ENCODE results near the gene KRTAP4-3.

DNA sequence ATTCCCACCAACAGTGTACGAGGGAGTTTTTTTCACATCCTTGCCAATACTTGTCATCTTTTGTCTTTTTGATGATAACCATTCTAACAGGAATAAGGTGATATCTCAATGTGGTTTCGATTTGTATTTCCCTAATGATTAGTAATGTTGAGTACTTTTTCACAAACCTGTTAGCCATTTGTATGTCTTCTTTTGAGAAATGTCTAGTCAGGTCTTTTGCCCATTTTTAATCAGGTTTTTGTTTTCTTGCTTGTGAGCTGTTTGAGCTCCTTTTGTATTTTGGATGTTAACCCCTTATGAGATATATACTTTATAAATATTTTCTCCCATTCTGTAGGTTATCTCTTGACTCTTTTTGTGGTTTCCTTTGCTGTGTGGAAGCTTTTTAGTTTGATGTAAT lies 16.5 kb downstream of the KRTAP4-3 start:
- TF ChIP-seq POLR2AphosphoS5 (IDR thresholded peaks at IDR 0.05): no peak
- TF ChIP-seq, protein P1, sequence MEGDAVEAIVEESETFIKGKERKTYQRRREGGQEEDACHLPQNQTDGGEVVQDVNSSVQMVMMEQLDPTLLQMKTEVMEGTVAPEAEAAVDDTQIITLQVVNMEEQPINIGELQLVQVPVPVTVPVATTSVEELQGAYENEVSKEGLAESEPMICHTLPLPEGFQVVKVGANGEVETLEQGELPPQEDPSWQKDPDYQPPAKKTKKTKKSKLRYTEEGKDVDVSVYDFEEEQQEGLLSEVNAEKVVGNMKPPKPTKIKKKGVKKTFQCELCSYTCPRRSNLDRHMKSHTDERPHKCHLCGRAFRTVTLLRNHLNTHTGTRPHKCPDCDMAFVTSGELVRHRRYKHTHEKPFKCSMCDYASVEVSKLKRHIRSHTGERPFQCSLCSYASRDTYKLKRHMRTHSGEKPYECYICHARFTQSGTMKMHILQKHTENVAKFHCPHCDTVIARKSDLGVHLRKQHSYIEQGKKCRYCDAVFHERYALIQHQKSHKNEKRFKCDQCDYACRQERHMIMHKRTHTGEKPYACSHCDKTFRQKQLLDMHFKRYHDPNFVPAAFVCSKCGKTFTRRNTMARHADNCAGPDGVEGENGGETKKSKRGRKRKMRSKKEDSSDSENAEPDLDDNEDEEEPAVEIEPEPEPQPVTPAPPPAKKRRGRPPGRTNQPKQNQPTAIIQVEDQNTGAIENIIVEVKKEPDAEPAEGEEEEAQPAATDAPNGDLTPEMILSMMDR (IDR thresholded peaks at IDR 0.05): no peak
